ENCODE measurements around the gene NUDT9.
A peak's percentile ranks its signal among the peaks of the same experiment; 100 is the strongest.
"Not testable (repeated sequence)": the region's sequence is repeated elsewhere in the genome, so short reads cannot be mapped to it uniquely, and the experiment has no call there.

Gene NUDT9, protein sequence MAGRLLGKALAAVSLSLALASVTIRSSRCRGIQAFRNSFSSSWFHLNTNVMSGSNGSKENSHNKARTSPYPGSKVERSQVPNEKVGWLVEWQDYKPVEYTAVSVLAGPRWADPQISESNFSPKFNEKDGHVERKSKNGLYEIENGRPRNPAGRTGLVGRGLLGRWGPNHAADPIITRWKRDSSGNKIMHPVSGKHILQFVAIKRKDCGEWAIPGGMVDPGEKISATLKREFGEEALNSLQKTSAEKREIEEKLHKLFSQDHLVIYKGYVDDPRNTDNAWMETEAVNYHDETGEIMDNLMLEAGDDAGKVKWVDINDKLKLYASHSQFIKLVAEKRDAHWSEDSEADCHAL

GRCh38 chr4:87422104-87423052 lies at the start of gene NUDT9:
TSS of gene NUDT9 (plus strand) at chr4:87422573. CDS start at chr4:87422906, 333 bp downstream.
- peak; percentile 69 to 75 for DNase-seq

DNA sequence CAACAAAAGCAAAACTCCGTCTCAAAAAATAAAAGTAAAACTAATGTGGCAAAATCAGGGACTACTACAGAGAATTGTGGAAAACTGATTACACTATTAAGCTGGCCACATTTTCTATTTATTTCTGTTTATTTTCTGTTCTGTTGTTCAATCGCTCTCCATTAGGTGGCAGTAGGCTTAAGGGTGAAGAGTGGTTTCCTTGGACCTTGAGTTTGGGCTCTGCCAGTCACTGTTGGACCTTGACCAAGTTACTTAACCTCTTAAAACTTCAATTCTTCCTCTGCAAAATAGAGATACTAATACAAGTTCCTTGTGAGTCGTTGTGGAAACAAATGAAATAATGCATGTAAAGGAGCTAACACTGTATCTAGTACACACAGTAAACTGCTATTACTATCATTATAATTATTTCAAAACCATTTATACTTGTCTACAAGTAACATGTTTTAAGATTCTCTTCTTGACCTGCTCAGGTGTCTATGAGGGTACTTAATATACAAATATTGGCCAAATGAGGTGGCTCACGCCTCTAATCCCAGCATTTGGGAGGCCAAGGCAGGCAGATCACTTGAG lies 46.6 kb upstream of the NUDT9 start:
- DNase-seq = peak; percentile 52 to 59

DNA sequence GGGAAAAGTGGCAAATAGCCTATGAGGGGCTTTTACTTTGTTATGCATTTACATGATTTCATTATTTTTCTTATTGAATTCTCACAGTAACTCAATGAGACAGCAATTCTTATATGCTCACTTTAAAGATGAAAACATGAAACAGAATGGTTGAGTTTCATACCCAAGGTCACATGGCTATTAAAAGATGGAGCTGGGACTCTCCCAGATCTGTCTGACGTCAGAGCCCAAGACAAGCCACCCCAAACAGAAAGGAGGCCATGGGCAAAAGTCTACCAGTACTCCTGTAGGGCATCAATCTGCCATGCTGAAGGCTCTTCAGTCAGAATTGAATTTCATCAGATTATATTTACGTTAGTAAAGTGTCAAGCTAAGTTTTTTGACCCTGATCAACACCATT lies 44.6 kb upstream of the NUDT9 start:
- DNase-seq = no peak

GRCh38 chr4:87382116-87382515 lies 40.3 kb upstream of the NUDT9 start:
- no peak for DNase-seq

- no peak for DNase-seq
Observed at GRCh38 chr4:87382931-87383330, 39.4 kb upstream of the NUDT9 start.

DNA sequence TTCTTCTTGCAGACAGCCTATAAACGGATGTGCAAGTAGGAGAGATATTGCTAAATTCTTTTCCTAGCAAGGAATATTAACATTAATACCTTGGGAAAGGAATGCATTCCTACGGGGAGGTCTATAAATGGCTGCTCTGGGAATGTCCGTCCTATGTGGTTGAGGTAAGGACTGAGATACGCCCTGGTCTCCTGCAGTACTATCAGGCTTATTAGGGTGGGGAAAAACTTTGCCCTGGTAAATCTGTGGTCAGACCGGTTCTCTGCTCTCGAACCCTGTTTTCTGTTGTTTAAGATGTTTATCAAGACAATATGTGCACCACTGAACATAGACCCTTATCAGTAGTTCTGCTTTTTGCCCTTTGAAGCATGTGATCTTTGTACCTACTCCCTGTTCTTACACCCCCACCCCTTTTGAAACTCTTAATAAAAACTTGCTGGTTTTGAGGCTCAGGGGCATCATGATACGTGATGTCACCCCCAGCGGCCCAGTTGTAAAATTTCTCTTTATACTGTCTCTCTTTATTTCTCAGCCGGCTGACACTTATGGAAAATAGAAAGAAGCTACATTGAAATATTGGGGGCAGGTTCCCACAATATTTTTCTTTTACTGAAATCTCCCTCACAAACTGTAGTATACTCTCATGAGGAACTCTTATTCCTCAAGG lies 37.8 kb upstream of the NUDT9 start:
- DNase-seq = not testable (repeated sequence)

DNA sequence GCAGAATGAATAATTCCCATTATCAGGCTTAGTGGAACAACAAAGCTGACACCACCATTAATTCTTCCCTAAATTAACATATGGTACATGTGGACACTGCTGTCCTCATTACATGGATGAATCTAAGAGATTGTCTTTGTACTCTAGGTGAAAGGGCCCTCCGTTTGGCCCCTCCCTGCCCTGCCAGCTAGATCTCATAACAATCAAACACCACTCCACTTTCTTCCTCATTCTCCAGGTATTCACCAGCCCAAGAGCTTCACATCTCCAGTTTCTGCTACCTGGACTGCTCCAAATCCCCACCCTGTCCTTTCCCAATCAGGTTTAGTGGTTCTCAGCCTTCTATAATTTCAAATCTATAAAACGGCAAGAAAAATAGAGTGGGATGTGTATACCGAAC lies 35.1 kb upstream of the NUDT9 start:
- no peak for DNase-seq

- DNase-seq = peak; percentile 52 to 65
Observed at GRCh38 chr4:87388901-87389300, 33.5 kb upstream of the NUDT9 start.

- not testable (repeated sequence) for DNase-seq
Observed at GRCh38 chr4:87390055-87390454, 32.3 kb upstream of the NUDT9 start.

DNA sequence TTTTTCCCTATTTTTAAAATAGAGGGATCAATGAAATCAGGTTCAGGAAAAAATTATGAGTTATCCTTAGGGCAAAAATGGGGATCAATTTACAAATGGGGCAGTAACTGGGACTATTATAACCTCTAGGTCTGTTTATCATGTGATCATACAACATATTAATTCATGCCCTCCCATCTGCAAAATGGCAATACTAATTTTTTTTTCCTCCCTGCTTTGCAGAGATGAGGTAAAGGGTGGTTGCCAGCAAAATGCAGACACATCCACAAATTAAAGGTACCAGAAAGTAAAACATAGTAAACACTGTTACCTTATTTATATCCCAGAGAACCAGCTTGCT lies 31.9 kb upstream of the NUDT9 start:
- DNase-seq = peak in 1 of 2 experiments; percentile 14

GRCh38 chr4:87390891-87391575 lies 31.3 kb upstream of the NUDT9 start, which contains the start of gene HSD17B11:
TSS of gene HSD17B11 (minus strand) at chr4:87391188. CDS start at chr4:87391070, 118 bp downstream.
- DNase-seq = peak; percentile 96

DNA sequence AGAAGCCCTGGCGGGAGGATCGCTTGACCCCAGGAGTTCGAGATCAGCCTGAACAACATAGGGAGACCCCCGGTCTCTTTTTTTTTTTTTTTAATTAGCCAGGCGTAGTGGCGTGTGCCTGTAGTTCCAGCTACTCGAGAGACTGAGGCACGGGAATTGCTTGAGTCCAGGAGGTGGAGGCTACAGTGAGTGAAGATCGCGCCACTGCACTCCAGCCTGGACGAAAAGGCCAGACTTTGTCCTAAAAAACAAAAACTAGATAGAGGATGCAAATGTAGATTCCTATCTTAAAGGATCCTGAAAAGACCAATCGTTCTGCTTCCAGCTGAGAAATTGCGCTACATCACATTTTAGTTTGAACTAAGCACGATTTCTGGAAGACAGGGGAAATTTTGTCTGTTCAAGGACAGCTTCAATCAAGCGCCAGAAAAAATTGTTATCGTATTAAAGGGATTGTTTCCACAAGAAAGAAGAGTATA lies 30.8 kb upstream of the NUDT9 start:
- DNase-seq = no peak

DNA sequence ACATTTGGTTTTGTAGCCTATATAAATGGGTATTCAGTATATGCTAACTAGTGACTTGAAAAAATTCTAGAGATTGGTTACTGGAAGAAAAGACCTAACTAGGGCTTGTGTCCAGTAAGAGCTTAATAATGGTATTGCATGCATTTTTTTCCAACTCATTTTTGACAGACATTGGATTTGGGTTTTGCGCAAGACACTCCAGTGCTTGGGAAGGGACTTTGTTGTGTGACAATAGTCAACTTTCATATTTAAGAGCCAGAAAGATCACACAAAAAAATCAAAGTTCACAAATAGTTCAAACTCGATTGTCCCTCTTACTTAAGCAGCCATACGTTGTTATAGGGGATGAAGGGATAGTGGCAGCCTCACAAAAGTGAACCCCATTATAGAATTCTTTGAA lies 30.2 kb upstream of the NUDT9 start:
- DNase-seq = no peak

DNA sequence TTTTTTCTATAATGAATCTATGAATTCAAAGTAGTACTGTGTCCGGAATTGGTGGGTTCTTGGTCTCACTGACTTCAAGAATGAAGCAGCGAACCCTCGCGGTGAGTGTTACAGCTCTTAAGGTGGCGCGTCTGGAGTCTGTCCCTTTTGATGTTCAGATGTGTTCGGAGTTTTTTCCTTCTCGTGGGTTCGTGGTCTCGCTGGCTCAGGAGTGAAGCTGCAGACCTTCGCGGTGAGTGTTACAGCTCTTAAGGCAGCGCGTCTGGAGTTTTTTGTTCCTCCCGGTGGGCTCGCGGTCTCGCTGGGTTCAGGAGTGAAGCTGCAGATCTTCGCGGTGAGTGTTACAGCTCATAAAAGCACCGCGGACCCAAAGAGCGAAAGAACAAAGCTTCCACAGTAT lies 27.3 kb upstream of the NUDT9 start:
- not testable (repeated sequence) for DNase-seq

DNA sequence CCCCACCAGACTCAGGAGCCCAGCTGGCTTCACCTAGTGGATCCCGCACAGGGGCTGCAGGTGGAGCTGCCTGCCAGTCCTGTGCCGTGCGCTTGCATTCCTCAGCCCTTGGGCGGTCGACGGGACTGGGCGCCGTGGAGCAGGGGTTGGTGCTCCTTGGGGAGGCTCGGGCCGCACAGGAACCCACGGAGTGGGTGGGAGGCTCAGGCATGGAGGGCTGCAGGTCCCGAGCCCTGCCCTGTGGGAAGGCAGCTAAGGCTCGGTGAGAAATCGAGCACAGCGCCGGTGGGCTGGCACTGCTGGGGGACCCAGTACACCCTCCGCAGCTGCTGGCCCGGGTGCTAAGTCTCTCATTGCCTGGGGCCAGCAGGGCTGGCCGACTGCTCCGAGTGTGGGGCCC lies 26.5 kb upstream of the NUDT9 start:
- DNase-seq = not testable (repeated sequence)

DNA sequence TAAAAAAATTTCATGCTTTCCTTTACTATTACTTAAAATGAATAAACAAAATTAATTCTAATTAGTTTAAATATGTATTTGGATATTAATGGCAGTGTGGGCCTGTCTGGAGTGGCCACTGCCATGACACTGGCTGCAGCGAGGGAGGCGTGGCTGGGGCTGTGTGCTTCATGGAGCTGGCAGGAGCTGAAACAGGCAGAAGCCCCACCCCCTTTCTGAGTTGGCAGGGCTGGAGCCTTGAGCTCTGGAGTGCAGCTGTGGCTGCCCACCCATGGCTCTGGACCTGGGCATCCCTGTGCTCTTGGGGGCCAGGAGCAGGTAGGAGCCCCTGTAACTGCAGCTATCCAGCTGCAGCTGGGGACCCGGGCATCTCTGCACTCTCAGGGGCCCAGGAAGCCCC lies 23.2 kb upstream of the NUDT9 start:
- no peak for DNase-seq

- DNase-seq = no peak
Observed at GRCh38 chr4:87399954-87400353, 22.4 kb upstream of the NUDT9 start.

GRCh38 chr4:87403732-87404131 lies 18.6 kb upstream of the NUDT9 start:
- DNase-seq = not testable (repeated sequence)

- no peak for DNase-seq
Observed at GRCh38 chr4:87405211-87405820, 17.1 kb upstream of the NUDT9 start.

- DNase-seq = no peak
Observed at GRCh38 chr4:87406462-87406861, 15.9 kb upstream of the NUDT9 start.

- not testable (repeated sequence) for DNase-seq
Observed at GRCh38 chr4:87406902-87407301, 15.5 kb upstream of the NUDT9 start.

Measured in AML-193 (cell line).